Measurements from ENCODE around the gene C3orf49. TPM values are rescaled to one million over a fixed set of nuclear protein-coding genes. Genes with fewer than 3 reads are reported as not detected.

Gene C3orf49
- total RNA-seq, 1 donor from 2014 or later = not detected

- no peak for ATAC-seq
Observed at GRCh38 chr3:63891518-63891917, 72.4 kb downstream of the C3orf49 start.

- no peak for ATAC-seq
Observed at GRCh38 chr3:63892773-63893352, 73.8 kb downstream of the C3orf49 start.

- ATAC-seq = no peak
Observed at GRCh38 chr3:63895422-63896189, 76.5 kb downstream of the C3orf49 start.

GRCh38 chr3:63896332-63897030, 77.4 kb downstream of the C3orf49 start:
- ATAC-seq = no peak

Other genes starting within 250 kb of the C3orf49 start
- not detected for gene SNTN, start 166.6 kb upstream of the C3orf49 start, total RNA-seq
- 70.6 TPM for gene THOC7, start 44.5 kb downstream of the C3orf49 start, total RNA-seq
- 21.9 TPM for gene ATXN7, start 44.6 kb downstream of the C3orf49 start, total RNA-seq
- gene SCAANT1, start 93.1 kb downstream of the C3orf49 start, total RNA-seq = not detected
- 63.8 TPM for gene PSMD6, start 204.2 kb downstream of the C3orf49 start, total RNA-seq

Data from esophagus mucosa (tissue), 1 donor.